Measurements from ENCODE around the gene SPON2.

Gene SPON2

DNA sequence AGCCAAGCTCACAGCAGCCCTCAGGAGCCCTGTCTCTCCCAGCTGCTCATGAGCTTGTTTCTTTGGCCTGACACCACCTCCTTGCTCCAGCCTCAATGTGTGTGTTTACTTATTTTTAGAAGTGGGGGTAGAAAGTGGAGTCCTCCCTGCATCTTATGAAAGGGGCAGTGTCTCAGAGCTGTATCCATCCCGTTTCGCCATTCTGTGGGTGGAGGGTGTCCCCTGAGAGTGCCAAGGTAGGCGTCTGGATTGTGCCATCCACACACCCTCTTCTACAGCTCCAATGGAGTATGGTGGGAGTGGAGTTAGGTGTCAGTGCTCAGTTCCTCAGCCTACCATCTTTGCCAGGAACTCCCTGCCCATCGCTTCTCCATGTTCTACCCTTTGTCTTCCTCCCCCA is 8.3 kb downstream of the SPON2 start:
- TF ChIP-seq, protein P1, sequence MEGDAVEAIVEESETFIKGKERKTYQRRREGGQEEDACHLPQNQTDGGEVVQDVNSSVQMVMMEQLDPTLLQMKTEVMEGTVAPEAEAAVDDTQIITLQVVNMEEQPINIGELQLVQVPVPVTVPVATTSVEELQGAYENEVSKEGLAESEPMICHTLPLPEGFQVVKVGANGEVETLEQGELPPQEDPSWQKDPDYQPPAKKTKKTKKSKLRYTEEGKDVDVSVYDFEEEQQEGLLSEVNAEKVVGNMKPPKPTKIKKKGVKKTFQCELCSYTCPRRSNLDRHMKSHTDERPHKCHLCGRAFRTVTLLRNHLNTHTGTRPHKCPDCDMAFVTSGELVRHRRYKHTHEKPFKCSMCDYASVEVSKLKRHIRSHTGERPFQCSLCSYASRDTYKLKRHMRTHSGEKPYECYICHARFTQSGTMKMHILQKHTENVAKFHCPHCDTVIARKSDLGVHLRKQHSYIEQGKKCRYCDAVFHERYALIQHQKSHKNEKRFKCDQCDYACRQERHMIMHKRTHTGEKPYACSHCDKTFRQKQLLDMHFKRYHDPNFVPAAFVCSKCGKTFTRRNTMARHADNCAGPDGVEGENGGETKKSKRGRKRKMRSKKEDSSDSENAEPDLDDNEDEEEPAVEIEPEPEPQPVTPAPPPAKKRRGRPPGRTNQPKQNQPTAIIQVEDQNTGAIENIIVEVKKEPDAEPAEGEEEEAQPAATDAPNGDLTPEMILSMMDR (IDR thresholded peaks at IDR 0.05; ENCODE audit: low read depth, low read length), result no peak
- no peak overlapping the region for H3K4me3 ChIP-seq (ENCODE audit: low read depth, low read length)

DNA sequence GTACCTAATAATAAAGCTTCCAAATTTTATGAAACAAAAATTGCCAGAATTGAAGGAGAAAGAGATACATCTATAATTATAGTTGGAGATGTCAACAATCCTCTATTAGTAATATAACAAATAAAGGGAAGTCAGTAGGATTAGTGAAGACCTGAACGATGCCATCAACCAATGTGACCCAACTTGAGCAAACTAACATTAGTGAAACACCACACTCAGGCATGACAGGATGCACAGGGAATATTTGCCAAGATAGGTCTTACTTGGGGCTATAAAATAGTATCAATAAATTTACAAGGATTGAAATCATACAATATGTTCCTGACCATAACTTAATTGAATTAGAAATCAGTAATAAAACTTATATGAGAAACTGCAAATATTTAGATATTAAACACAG is 12.0 kb downstream of the SPON2 start:
- H3K4me3 ChIP-seq (ENCODE audit: low read depth, low read length), result no peak overlapping the region
- TF ChIP-seq, protein P1 (IDR thresholded peaks at IDR 0.05; ENCODE audit: low read depth, low read length), result no peak

DNA sequence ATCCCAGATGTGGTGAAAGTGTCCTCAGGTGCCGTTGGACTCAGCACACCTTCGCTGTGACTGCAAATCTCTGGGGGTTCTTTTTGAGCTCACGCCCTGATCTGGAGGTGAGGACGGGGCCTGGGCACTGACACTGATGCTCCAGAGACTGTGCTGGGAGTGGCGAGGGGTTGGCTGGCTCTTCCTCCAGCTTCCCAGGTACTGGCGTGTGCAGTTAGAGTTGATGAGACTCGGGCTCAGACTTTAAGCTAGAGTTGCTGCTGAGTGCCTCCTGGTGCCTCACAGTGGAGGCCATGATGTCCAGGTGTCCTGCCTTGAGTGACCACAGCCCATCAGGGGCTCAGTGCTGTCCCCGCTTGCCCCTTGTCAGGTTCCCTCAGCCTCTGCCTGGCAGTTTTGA is 16.3 kb downstream of the SPON2 start:
- TF ChIP-seq, protein P1 (IDR thresholded peaks at IDR 0.05; ENCODE audit: low read depth, low read length), result no peak
- no peak overlapping the region for H3K4me3 ChIP-seq (ENCODE audit: low read depth, low read length)

DNA sequence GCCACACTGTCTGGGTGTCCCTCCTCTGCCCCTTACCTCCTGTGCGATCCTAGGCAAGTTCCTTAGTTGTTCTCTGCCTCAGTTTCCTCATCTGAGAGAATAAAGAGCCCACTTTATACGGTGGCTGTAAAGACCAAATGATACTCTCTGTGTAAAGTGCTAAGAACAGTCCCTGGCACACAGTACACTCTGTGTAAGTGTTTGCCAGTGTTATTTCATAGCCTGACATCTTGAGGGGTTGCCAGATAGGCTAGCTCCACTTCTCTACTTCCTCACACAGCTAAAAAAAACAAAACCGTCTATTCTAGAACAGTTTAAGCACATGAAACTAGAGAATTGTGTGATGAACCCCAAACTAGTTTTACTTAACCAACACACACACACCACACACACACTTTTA is 17.1 kb downstream of the SPON2 start:
- no peak overlapping the region for H3K4me3 ChIP-seq (ENCODE audit: low read depth, low read length)
- TF ChIP-seq, protein P1 (IDR thresholded peaks at IDR 0.05; ENCODE audit: low read depth, low read length), result no peak

DNA sequence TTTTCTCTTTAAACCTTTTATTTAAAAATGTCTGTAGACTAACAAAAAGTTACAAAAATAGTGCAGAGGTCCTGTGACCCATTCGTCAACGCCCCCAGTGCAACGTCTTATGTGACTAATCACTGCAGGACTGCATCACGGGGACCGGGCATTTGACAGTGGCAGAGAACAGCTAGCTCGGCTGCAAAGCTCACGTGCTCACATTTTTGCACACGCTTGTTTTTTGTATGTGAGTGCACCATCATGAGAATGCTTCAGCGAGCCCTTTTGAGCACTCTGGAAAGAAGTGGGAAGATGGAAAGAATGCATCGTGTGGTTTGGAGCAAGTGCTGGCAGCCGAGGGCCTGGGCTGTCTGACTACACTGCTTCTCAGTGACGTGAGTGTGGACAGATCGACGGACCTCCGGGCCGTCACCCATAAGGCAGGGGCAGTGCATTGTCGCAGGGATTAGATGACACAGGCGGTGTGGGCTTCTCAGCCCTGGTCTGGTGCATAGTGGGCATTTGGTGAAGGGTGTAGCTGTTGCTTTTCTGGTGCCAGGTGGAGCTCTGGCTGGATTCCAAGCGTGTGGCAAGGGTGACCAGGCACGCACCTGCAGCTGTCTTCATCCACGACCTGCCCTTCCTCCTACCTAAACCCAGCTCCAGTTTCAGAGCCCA is 17.7 kb downstream of the SPON2 start:
- no peak overlapping the region for H3K4me3 ChIP-seq (ENCODE audit: low read depth, low read length)
- TF ChIP-seq, protein P1 (IDR thresholded peaks at IDR 0.05; ENCODE audit: low read depth, low read length), result no peak

DNA sequence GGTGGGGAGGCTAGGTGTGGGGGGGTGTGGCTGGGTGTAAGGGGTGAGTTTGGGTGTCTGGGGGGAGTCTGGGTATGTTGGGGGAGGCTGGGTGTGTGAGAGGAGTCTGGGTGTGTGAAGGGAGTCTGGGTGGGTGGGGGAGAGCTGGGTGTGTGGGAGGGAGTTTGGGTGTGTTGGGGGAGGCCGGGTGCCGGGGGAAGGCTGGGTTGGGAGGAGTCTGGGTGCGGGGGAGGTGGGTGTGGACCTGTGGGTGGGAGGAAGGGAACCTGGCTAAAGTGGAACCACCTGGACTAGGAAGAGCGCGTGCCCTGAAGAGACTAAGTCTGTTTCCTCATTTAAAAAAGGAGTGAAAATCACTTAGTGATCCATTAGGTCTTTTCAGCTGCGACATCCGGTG is 18.3 kb downstream of the SPON2 start:
- H3K4me3 ChIP-seq (ENCODE audit: low read depth, low read length), result no peak overlapping the region
- TF ChIP-seq, protein P1 (IDR thresholded peaks at IDR 0.05; ENCODE audit: low read depth, low read length), result no peak

DNA sequence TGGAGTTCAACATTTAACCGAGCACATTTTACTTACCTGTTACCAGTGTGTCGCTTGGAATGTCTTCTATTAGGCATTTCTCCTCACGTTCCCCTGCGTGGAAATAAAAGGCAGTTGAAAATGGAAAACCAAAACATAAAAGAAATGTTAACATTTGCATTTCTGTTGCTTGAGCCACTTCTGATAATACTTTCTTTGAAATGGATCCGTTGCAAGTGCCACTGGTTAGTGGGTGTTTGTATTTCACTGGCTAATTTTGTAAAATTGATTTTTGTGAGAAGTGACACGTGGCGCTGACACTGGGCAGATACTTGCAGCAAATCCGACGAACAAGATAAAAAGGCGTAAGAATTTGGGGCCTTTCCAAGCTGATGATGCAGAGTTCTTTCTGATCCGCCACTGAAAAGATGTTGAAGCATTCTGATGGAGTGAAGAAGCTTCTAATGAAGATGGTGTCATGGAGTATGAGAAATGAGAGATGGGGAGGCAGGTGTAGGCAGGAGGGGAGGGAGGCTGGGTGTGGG is 18.8 kb downstream of the SPON2 start:
- no peak overlapping the region for H3K4me3 ChIP-seq (ENCODE audit: low read depth, low read length)
- TF ChIP-seq, protein P1 (IDR thresholded peaks at IDR 0.05; ENCODE audit: low read depth, low read length), result no peak
